H1 (cell line): ENCODE measurements around the gene FAM216A. TPM values are rescaled to one million over a fixed set of nuclear protein-coding genes. Genes with fewer than 3 reads are reported as not detected.
A peak's percentile ranks its signal among the peaks of the same experiment; 100 is the strongest.

Experiments used
- ASH2L ChIP-seq: fragments of 200-600, 300-600 bp; sonication (generic); IDR thresholded peaks from one replicate; pipeline ENCODE4 v1.7.1; 2017; ENCODE audit warnings: low read length
- CHD1 ChIP-seq: IDR thresholded peaks from 2 replicates; pipeline ENCODE4 v1.6.1; 2012; ENCODE audit warnings: low read depth, low read length, improper control_type of control experiment
- EGR1 ChIP-seq: IDR thresholded peaks from 2 replicates; pipeline ENCODE4 v1.6.1; 2011; ENCODE audit warnings: low read depth, low read length, borderline replicate concordance
- EZH2 ChIP-seq: fragments of 200-600 bp; sonication (generic); IDR thresholded peaks from 2 replicates; pipeline ENCODE4 v1.7.1; 2012; ENCODE audit warnings: low read depth, mild to moderate bottlenecking, moderate library complexity, low read length, inconsistent platforms; ENCODE audit not compliant: severe bottlenecking
- GABPA ChIP-seq: IDR thresholded peaks from 2 replicates; pipeline ENCODE4 v1.6.1; 2011; ENCODE audit warnings: mild to moderate bottlenecking, low read length, moderate library complexity, borderline replicate concordance; ENCODE audit not compliant: insufficient read depth
- POLR2A ChIP-seq, 2 experiments: IDR thresholded peaks; 1 replicate in 1 of 2; 2 replicates in 1 of 2; pipeline ENCODE4 v1.6.1; 2011; ENCODE audit warnings: low read depth in 2 of 2, low read length in 2 of 2, mild to moderate bottlenecking in 2 of 2; ENCODE audit errors: control extremely low read depth in 1 of 2
- SIN3A ChIP-seq, 2 experiments: IDR thresholded peaks in 1 of 2; conservative IDR thresholded peaks in 1 of 2; 2 replicates each; pipeline ENCODE4 v1.6.1; 2011 to 2012; ENCODE audit warnings: low read length in 2 of 2, improper control_type of control experiment in 1 of 2, low read depth in 1 of 2, mild to moderate bottlenecking in 1 of 2
- YY1 ChIP-seq: IDR thresholded peaks from 2 replicates; pipeline ENCODE4 v1.6.1; 2011; ENCODE audit warnings: low read depth, mild to moderate bottlenecking, low read length
- polyA plus RNA-seq, 7 experiments: library from polyadenylated mRNA; depleted of rRNA in 3 of 7; stranded (reverse) in 5 of 7; unstranded in 2 of 7; fragments of >200 nt in 5 of 7; fragments of 200-250 nt in 2 of 7; gene quantifications; 1 replicate in 5 of 7; 2 replicates in 1 of 7; 4 replicates in 1 of 7; pipeline versions ENCODE4 v1.2.1 to v1.2.3, GENCODE V29; 2011 to 2013; ENCODE audit warnings: missing spikeins in 2 of 7, mixed read lengths in 2 of 7
- total RNA-seq: library from RNA; stranded (reverse); fragmentation: NEBNext Ultra II Directional; extraction: Animal tissue kit (Norgen Biotek cat#: 25700); gene quantifications from 2 replicates; pipeline ENCODE4 v1.2.1, GENCODE V29; 2021
- TF ChIP-seq, protein P1 (sequence below): IDR thresholded peaks from 2 replicates; pipeline ENCODE4 v1.6.1; 2011; ENCODE audit warnings: low read depth, mild to moderate bottlenecking, low read length; ENCODE audit not compliant: insufficient read depth

FAM216A gene
- total and polyA plus RNA-seq, 2 of the 8 experiments (the other 6 are each of a cell fraction or from before 2014, with no cell fraction given), result 19.8 to 24.6 TPM

- TF ChIP-seq YY1 (peak; percentile 67; the same call in 1 of the 2 replicates), ASH2L (peak; percentile 46), EZH2 (no peak), CHD1 (no peak), EGR1 (peak; percentile 98), POLR2A (IDR thresholded peaks at IDR 0.05; ENCODE audit: control extremely low read depth in 1 of 2, low read depth in 2 of 2, low read length in 2 of 2) (peak in 1 of 2 experiments; percentile 56; a peak in 1 of 3 replicates), GABPA (peak; percentile 89; the same call in 1 of the 2 replicates), SIN3A (conservative IDR thresholded peaks at IDR 0.05 in 1 of 2, IDR thresholded peaks at IDR 0.05 in 1 of 2; ENCODE audit: low read depth in 1 of 2, low read length in 2 of 2) (peak; percentile 66 to 95)
- TF ChIP-seq, protein P1, sequence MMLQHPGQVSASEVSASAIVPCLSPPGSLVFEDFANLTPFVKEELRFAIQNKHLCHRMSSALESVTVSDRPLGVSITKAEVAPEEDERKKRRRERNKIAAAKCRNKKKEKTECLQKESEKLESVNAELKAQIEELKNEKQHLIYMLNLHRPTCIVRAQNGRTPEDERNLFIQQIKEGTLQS, result no peak
These were observed 18.7 kb upstream of the FAM216A start, which contains the start of gene ARPC3 (continued) for GRCh38 chr12:110449799-110450497.
